OCI-LY3 (cell line): ENCODE data around the gene PRXL2B.

Experiments
- CTCF ChIP-seq: fragments of 200-600, 300-600 bp; sonication (generic); IDR thresholded peaks from 2 replicates; pipeline ENCODE4 v1.5.1; 2014; ENCODE audit warnings: antibody characterized with exemption, low read length, low read depth
- EZH2phosphoT487 ChIP-seq: fragments of 200-600 bp; shearing (Covaris generic); IDR thresholded peaks from 2 replicates; pipeline ENCODE4 v1.6.1; 2018; ENCODE audit warnings: antibody characterized with exemption, mixed run types, low read depth

GRCh38 chr1:2556277-2556677 lies 30.3 kb upstream of the PRXL2B start, which contains the start of gene TNFRSF14:
- TF ChIP-seq CTCF = no peak
- TF ChIP-seq EZH2phosphoT487 = no peak
